HCT116 (cell line): Measurements from ENCODE around the gene MRTFB. TPM values are rescaled to one million over a fixed set of nuclear protein-coding genes. Genes with fewer than 3 reads are reported as not detected.

Experiments used
- ATAC-seq: fragments of 200-7000 bp; cut with Tn5 transposase; 2 replicates; pipeline ENCODE4 v1.9.1; 2020; ENCODE audit warnings: mild to moderate bottlenecking, moderate library complexity
- BruUV-seq: library from RNA; stranded (reverse); fragments of 400-500 nt; replicated peaks from 2 replicates; lab custom pipeline; 2021; lab: Mats Ljungman, UMichigan
- CTCF ChIA-PET: fragments of 300-600 bp; sonication (Branson Sonifier 250); formaldehyde crosslinking; loops from one replicate; lab custom pipeline; 2021; ENCODE audit warnings: antibody characterized with exemption; lab: Charles Lee
- POLR2A ChIA-PET: fragments of 300-600, 350-600 bp; sonication (Branson Sonifier 250); formaldehyde crosslinking; loops from one replicate; lab custom pipeline; 2021; ENCODE audit warnings: antibody characterized with exemption; lab: Charles Lee
- RAD21 ChIA-PET, 2 experiments: fragments of 300-600 bp; sonication (Branson Sonifier 250); formaldehyde crosslinking; loops; one replicate each; lab custom pipeline; 2023; ENCODE audit warnings: low total read pairs in 2 of 2; ENCODE audit not compliant: uncharacterized antibody in 2 of 2, unreplicated experiment in 2 of 2, low non-redundant PET in 1 of 2; lab: Charles Lee
- DNase-seq: peaks from one replicate; pipeline ENCODE4 v3.0.0-alpha.2; 2010; ENCODE audit warnings: low read depth, low spot score
- H2AFZ ChIP-seq: fragments of 200-600 bp; shearing (Covaris generic), sonication (generic); 2 replicates; pipeline ENCODE4 v1.6.1; 2017; ENCODE audit warnings: low read depth, mixed run types, mixed read lengths, antibody characterized with exemption, low read length; ENCODE audit not compliant: poor library complexity, severe bottlenecking
- H3K27ac ChIP-seq: 2 replicates; pipeline ENCODE4 v1.5.1; 2012; ENCODE audit warnings: low read depth, low read length
- H3K27me3 ChIP-seq: fragments of 200-600 bp; sonication (generic); 2 replicates; pipeline ENCODE4 v1.6.1; 2016; ENCODE audit warnings: mixed run types, low read length, mixed read lengths; ENCODE audit not compliant: insufficient read depth
- H3K36me3 ChIP-seq, 2 experiments: fragments of 200-500 bp in 1 of 2; fragments of 200-600 bp in 1 of 2; sonication (Bioruptor generic) in 1 of 2; sonication (generic) in 1 of 2; 2 replicates each; pipeline versions ENCODE4 v1.5.1 to v1.6.1; 2014 to 2016; ENCODE audit warnings: low read length in 2 of 2, inconsistent platforms in 1 of 2, mixed read lengths in 1 of 2, mixed run types in 1 of 2; ENCODE audit not compliant: insufficient read depth in 2 of 2, control insufficient read depth in 1 of 2
- H3K4me1 ChIP-seq, 2 experiments: fragments of 200-600 bp in 1 of 2; sonication (generic) in 1 of 2; 2 replicates each; pipeline versions ENCODE4 v1.5.1 to v1.6.1; 2012 to 2017; ENCODE audit warnings: low read length in 2 of 2, inconsistent platforms in 1 of 2, mild to moderate bottlenecking in 1 of 2, mixed read lengths in 1 of 2, mixed run types in 1 of 2, moderate library complexity in 1 of 2; ENCODE audit not compliant: insufficient read depth in 2 of 2, control insufficient read depth in 1 of 2
- H3K4me2 ChIP-seq: fragments of 200-600 bp; sonication (generic); 2 replicates; pipeline ENCODE4 v1.6.1; 2017; ENCODE audit warnings: mixed run types, low read length, mixed read lengths
- H3K4me3 ChIP-seq, 2 experiments: fragments of 200-600 bp in 1 of 2; sonication (generic) in 1 of 2; replicated peaks in 1 of 2; 2 replicates each; pipeline ENCODE4 v1.5.1; 2011 to 2016; ENCODE audit warnings: low read length in 2 of 2, control low read depth in 1 of 2, low read depth in 1 of 2, mild to moderate bottlenecking in 1 of 2, mixed read lengths in 1 of 2, mixed run types in 1 of 2
- H3K79me2 ChIP-seq: fragments of 200-600 bp; sonication (generic); 2 replicates; pipeline ENCODE4 v1.6.1; 2017; ENCODE audit warnings: mild to moderate bottlenecking, mixed run types, low read length, moderate library complexity, mixed read lengths; ENCODE audit not compliant: insufficient read depth
- H3K9ac ChIP-seq: fragments of 200-600 bp; sonication (generic); 2 replicates; pipeline ENCODE4 v1.6.1; 2016; ENCODE audit warnings: low read length, mixed read lengths
- H3K9me2 ChIP-seq: fragments of 200-600 bp; sonication (generic), shearing (Covaris generic); 2 replicates; pipeline ENCODE4 v1.6.1; 2017; ENCODE audit warnings: mixed run types, mild to moderate bottlenecking, moderate library complexity; ENCODE audit not compliant: insufficient read depth
- H3K9me3 ChIP-seq, 2 experiments: fragments of 200-500 bp in 1 of 2; fragments of 200-600 bp in 1 of 2; sonication (Bioruptor generic) in 1 of 2; sonication (generic) in 1 of 2; 2 replicates each; pipeline ENCODE4 v1.6.1; 2014 to 2017; ENCODE audit warnings: low read length in 2 of 2, mixed read lengths in 2 of 2, inconsistent platforms in 1 of 2, low read depth in 1 of 2, mild to moderate bottlenecking in 1 of 2, mixed run types in 1 of 2, moderate library complexity in 1 of 2; ENCODE audit not compliant: control insufficient read depth in 1 of 2, insufficient read depth in 1 of 2
- H4K20me1 ChIP-seq: fragments of 200-600 bp; sonication (generic), shearing (Covaris generic); 2 replicates; pipeline ENCODE4 v1.6.1; 2017; ENCODE audit warnings: mixed run types, mild to moderate bottlenecking, moderate library complexity; ENCODE audit not compliant: insufficient read depth
- POLR2A ChIP-seq: IDR thresholded peaks from 2 replicates; pipeline ENCODE4 v1.7.0; 2011; ENCODE audit warnings: borderline replicate concordance; ENCODE audit not compliant: insufficient read depth, insufficient read length; ENCODE audit errors: extremely low read depth
- RAD21 ChIP-seq: IDR thresholded peaks from 2 replicates; pipeline ENCODE4 v1.6.1; 2012; ENCODE audit warnings: low read depth, mild to moderate bottlenecking
- SRF ChIP-seq: IDR thresholded peaks from 2 replicates; pipeline ENCODE4 v1.6.1; 2012; ENCODE audit warnings: low read depth
- ZFX ChIP-seq: fragments of 450-650 bp; IDR thresholded peaks from 2 replicates; pipeline ENCODE4 v1.6.1; 2017
- intact Hi-C: fragments of 100-400 bp; cut with micrococcal nuclease; formaldehyde crosslinking; loops from 2 replicates; pipeline ENCODE4 v1.10.0; 2022
- total RNA-seq: library from RNA; stranded (reverse); gene quantifications from one replicate; pipeline ENCODE4 v1.2.1, GENCODE V29; 2021; ENCODE audit not compliant: unreplicated experiment
- TF ChIP-seq, protein P1 (sequence below): IDR thresholded peaks from 2 replicates; pipeline ENCODE4 v1.6.1; 2012; ENCODE audit warnings: low read depth

The MRTFB gene
- total RNA-seq, 1 experiment from 2014 or later, result 39.0 TPM

GRCh38 chr16:14151256-14152030 lies 80.3 kb downstream of the MRTFB start:
- Histone ChIP-seq H3K4me1 (no peaks in the 10 kb centered on the region), H3K27ac (no peak overlapping the region), H3K9ac (no peak overlapping the region), H4K20me1 (no peaks in the 10 kb centered on the region), H3K79me2 (no peaks in the 10 kb centered on the region), H3K36me3 (no peaks in the 10 kb centered on the region), H3K9me3 (no peaks in the 10 kb centered on the region), H3K9me2 (no peaks in the 10 kb centered on the region), H3K27me3 (no peaks in the 10 kb centered on the region), H3K4me3 (no peak overlapping the region), H2AFZ (no peak overlapping the region), H3K4me2 (no peak overlapping the region)
- DNase-seq, result no peak
- ChIA-PET RAD21 (no interaction called here), POLR2A (no interaction called here), CTCF (interaction anchor here (1.0 kb wide), 1 partner anchor 232 kb away, joined by 3 read pairs; the partner anchor contains the start of gene ERCC4)
- intact Hi-C loops, result no loop called here
- BruUV-seq, result no TSS peak
- ATAC-seq, result no peak
- no peak for TF ChIP-seq RAD21
- no peak for TF ChIP-seq SRF
- TF ChIP-seq, protein P1, sequence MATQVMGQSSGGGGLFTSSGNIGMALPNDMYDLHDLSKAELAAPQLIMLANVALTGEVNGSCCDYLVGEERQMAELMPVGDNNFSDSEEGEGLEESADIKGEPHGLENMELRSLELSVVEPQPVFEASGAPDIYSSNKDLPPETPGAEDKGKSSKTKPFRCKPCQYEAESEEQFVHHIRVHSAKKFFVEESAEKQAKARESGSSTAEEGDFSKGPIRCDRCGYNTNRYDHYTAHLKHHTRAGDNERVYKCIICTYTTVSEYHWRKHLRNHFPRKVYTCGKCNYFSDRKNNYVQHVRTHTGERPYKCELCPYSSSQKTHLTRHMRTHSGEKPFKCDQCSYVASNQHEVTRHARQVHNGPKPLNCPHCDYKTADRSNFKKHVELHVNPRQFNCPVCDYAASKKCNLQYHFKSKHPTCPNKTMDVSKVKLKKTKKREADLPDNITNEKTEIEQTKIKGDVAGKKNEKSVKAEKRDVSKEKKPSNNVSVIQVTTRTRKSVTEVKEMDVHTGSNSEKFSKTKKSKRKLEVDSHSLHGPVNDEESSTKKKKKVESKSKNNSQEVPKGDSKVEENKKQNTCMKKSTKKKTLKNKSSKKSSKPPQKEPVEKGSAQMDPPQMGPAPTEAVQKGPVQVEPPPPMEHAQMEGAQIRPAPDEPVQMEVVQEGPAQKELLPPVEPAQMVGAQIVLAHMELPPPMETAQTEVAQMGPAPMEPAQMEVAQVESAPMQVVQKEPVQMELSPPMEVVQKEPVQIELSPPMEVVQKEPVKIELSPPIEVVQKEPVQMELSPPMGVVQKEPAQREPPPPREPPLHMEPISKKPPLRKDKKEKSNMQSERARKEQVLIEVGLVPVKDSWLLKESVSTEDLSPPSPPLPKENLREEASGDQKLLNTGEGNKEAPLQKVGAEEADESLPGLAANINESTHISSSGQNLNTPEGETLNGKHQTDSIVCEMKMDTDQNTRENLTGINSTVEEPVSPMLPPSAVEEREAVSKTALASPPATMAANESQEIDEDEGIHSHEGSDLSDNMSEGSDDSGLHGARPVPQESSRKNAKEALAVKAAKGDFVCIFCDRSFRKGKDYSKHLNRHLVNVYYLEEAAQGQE, result no peak
- TF ChIP-seq POLR2A, result no peak
- TF ChIP-seq ZFX, result no peak
